Esophagus squamous epithelium (tissue), 4 donors: ENCODE results near the gene SMKR1.
"Not testable (repeated sequence)": the region's sequence is repeated elsewhere in the genome, so short reads cannot be mapped to it uniquely, and the experiment has no call there.

Experiments used
- POLR2A ChIP-seq, 4 donors: fragments of 450-650 bp; IDR thresholded peaks; one replicate each; pipeline ENCODE4 v1.6.1; 2017; ENCODE audit warnings: antibody characterized with exemption in 4 of 4, mild to moderate bottlenecking in 4 of 4, moderate library complexity in 3 of 4
- TF ChIP-seq, protein P1 (sequence below), 6 experiments: fragments of 450-650 bp in 4 of 6; fragments of 200-600 bp in 2 of 6; sonication (generic) in 2 of 6; IDR thresholded peaks; one replicate each; pipeline ENCODE4 v1.5.1; 2016 to 2019; ENCODE audit warnings: antibody characterized with exemption in 6 of 6, mild to moderate bottlenecking in 4 of 6, moderate library complexity in 4 of 6

DNA sequence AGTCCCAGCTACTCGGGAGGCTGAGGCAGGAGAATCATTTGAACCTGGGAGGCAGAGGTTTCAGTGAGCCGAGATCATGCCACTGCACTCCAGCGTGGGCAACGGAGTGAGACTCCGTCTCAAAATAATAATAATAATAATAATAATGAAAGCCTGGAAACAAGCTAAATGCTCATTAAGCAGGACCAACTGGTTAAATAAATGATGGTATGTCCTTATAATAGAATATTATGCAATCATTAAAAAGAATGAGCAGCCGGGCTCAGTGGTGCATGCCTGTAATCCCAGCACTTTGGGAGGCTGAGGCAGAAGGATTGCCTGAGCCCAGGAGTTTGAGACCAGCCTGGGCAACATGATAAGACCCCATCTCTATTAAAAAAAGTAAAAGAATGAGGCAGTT is 21.0 kb upstream of the SMKR1 start:
- TF ChIP-seq, protein P1, sequence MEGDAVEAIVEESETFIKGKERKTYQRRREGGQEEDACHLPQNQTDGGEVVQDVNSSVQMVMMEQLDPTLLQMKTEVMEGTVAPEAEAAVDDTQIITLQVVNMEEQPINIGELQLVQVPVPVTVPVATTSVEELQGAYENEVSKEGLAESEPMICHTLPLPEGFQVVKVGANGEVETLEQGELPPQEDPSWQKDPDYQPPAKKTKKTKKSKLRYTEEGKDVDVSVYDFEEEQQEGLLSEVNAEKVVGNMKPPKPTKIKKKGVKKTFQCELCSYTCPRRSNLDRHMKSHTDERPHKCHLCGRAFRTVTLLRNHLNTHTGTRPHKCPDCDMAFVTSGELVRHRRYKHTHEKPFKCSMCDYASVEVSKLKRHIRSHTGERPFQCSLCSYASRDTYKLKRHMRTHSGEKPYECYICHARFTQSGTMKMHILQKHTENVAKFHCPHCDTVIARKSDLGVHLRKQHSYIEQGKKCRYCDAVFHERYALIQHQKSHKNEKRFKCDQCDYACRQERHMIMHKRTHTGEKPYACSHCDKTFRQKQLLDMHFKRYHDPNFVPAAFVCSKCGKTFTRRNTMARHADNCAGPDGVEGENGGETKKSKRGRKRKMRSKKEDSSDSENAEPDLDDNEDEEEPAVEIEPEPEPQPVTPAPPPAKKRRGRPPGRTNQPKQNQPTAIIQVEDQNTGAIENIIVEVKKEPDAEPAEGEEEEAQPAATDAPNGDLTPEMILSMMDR (IDR thresholded peaks at IDR 0.05), result not testable (repeated sequence)
- not testable (repeated sequence) for TF ChIP-seq POLR2A (IDR thresholded peaks at IDR 0.05)
